OCI-LY3 (cell line): ENCODE results near the gene TBCCD1.

Experiments used
- CTCF ChIP-seq: fragments of 200-600, 300-600 bp; sonication (generic); IDR thresholded peaks from 2 replicates; pipeline ENCODE4 v1.5.1; 2014; ENCODE audit warnings: antibody characterized with exemption, low read length, low read depth
- EZH2phosphoT487 ChIP-seq: fragments of 200-600 bp; shearing (Covaris generic); IDR thresholded peaks from 2 replicates; pipeline ENCODE4 v1.6.1; 2018; ENCODE audit warnings: antibody characterized with exemption, mixed run types, low read depth

GRCh38 chr3:186530415-186530814, 36.7 kb downstream of the TBCCD1 start:
- TF ChIP-seq CTCF: no peak
- no peak for TF ChIP-seq EZH2phosphoT487
